PC-9 (cell line): ENCODE measurements around the gene C3orf49.

Source experiments
- CTCF ChIP-seq: fragments of 200-600 bp; sonication (generic); conservative IDR thresholded peaks from 2 replicates; pipeline ENCODE4 v1.6.1; 2017; ENCODE audit warnings: mixed run types, antibody characterized with exemption, mild to moderate bottlenecking, moderate library complexity
- EZH2 ChIP-seq: fragments of 200-600 bp; sonication (generic); IDR thresholded peaks from 2 replicates; pipeline ENCODE4 v1.8.0; 2017; ENCODE audit warnings: antibody characterized with exemption, low read depth

DNA sequence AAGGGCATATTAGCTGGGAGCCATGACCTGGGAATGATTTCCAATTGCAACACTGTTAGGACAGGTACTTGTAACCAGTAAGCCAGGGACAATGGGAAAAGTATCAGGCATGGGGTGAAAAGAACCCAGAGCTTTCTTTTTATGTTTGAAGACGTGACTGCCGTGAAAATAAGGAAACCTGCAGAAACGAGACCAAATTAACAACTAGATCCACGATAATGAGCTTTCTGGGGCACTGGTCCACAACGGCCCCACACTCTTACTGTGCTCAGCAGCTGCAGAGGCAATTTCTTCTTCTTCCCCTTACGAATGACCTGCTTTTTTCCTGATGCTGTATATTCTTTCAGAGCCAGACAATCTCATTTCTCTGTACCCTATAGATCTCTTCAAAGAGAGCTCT lies 11.4 kb downstream of the C3orf49 start:
- TF ChIP-seq CTCF = no peak
- TF ChIP-seq EZH2 = no peak
